ENCODE results near the gene HOTAIR.

HOTAIR gene

GRCh38 chr12:53963005-53963404 lies 11.7 kb downstream of the HOTAIR start:
- no peak for DNase-seq (ENCODE audit: low read depth)
- in situ Hi-C loops (cut with HindIII; ENCODE audit: low sequenced_read_pairs), result no loop called here
- H3K4me3 ChIP-seq (ENCODE audit: low read depth, low read length), result no peak overlapping the region
- TF ChIP-seq, protein P1, sequence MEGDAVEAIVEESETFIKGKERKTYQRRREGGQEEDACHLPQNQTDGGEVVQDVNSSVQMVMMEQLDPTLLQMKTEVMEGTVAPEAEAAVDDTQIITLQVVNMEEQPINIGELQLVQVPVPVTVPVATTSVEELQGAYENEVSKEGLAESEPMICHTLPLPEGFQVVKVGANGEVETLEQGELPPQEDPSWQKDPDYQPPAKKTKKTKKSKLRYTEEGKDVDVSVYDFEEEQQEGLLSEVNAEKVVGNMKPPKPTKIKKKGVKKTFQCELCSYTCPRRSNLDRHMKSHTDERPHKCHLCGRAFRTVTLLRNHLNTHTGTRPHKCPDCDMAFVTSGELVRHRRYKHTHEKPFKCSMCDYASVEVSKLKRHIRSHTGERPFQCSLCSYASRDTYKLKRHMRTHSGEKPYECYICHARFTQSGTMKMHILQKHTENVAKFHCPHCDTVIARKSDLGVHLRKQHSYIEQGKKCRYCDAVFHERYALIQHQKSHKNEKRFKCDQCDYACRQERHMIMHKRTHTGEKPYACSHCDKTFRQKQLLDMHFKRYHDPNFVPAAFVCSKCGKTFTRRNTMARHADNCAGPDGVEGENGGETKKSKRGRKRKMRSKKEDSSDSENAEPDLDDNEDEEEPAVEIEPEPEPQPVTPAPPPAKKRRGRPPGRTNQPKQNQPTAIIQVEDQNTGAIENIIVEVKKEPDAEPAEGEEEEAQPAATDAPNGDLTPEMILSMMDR (IDR thresholded peaks at IDR 0.05; ENCODE audit: low read depth, low read length, missing control alignments), result no peak

DNA sequence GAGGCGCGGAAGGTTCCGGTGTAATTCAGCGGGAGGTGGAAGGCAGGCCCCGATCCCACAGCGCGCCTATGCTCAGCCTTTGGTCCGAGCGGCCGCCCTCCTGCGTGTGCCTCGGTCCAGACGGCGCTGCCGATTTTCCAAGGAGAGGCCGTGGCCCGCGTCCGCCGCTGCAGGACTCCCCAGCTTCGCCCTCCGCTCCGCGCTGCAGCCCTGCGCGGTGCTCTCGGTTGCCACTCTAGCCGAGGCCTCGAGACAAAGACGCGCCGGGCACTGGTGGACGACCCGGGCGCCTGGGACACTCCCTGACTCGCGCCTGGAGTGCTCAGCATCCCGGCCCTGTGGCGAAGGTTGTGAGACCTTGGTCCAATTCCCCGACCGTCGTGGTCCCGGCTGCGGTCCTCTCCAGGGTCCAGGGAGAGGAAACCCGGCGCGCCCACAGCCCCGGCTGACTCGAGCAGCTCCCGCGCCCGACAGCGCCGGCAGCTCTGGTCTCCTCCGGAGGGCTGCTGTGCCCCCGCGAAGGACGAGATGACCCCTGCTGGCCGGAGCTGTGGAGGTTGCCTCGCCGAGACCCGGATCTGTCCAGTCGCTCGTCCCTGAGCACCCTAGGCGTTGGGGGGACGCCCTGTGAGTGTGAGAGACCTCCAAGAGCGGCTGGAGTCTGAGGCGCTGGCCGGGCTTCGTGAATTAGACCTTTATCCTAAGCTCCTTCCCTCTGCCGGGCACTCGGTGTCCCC lies 13.6 kb downstream of the HOTAIR start:
- in situ Hi-C loops (cut with HindIII; ENCODE audit: low sequenced_read_pairs), result no loop called here
- DNase-seq (ENCODE audit: low read depth), result no peak
- TF ChIP-seq, protein P1 (IDR thresholded peaks at IDR 0.05; ENCODE audit: low read depth, low read length, missing control alignments), result no peak
- no peak overlapping the region for H3K4me3 ChIP-seq (ENCODE audit: low read depth, low read length)

DNA sequence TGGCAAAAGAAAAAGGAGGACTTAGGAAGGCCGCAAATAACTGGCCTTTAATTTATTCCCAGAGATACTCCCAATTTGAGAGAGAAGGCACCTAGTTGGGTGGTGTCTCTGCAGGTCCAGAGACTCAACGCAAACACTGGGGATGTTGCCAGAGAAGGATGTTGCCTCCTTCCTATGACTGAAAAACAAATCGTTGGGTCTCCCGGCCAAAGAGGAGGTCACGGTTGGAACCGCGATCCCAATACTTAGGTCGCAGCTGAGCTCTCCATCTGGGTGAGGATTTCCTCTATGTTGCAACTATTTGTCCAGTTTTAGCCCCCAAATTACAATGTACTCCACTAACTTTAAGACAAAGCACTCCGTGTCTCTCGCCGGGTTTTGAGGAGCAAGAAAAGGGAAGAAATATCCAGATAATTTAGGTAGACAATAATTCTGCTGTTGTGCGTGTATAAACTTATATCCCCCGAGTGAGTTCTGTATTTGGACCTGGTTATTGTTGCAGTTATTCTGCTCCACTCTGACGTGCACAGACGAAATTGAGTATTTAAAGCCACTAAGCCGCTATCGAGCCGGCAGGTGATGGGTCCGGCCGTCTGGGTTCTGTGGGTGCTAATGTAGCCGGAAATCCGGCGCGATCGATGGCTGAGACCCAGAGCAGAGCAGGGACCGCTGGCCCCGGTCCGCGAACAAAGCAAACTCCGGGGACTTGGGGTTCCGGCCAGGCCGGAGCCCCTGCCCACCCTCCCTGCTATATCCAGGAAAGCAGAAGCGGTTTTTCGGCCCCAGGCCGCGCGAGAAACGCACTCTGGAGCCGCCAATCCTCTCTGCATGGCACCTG lies 14.3 kb downstream of the HOTAIR start:
- in situ Hi-C loops (cut with HindIII; ENCODE audit: low sequenced_read_pairs), result no loop called here
- TF ChIP-seq, protein P1 (IDR thresholded peaks at IDR 0.05; ENCODE audit: low read depth, low read length, missing control alignments), result no peak
- no peak overlapping the region for H3K4me3 ChIP-seq (ENCODE audit: low read depth, low read length)
- no peak for DNase-seq (ENCODE audit: low read depth)

DNA sequence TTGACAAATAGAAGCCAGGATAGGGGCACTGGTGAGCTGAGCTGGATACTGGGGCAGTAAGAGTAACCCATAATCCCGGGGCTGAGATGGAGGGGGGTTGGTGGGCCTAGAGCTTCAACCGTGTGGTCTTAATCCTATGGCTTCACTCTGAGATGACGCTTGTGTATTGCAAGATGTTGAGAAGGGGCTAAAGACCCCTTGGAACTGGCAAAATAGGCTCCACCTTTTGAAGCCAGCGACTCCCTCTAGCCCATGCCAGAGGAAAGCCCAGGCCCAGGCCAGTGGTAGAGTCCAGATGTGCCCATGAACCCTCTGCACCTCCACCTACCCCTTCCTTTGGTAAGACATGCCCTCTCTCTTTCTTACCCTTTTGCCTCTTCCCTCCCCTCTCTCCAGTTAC lies 15.4 kb downstream of the HOTAIR start:
- DNase-seq (ENCODE audit: low read depth), result no peak
- H3K4me3 ChIP-seq (ENCODE audit: low read depth, low read length), result no peak overlapping the region
- in situ Hi-C loops (cut with HindIII; ENCODE audit: low sequenced_read_pairs), result no loop called here
- TF ChIP-seq, protein P1 (IDR thresholded peaks at IDR 0.05; ENCODE audit: low read depth, low read length, missing control alignments), result no peak

GRCh38 chr12:53958128-53958527 lies 16.6 kb downstream of the HOTAIR start:
- DNase-seq (ENCODE audit: low read depth), result no peak
- no peak overlapping the region for H3K4me3 ChIP-seq (ENCODE audit: low read depth, low read length)
- TF ChIP-seq, protein P1 (IDR thresholded peaks at IDR 0.05; ENCODE audit: low read depth, low read length, missing control alignments), result no peak
- in situ Hi-C loops (cut with HindIII; ENCODE audit: low sequenced_read_pairs), result no loop called here

GRCh38 chr12:53956914-53957536 lies 17.7 kb downstream of the HOTAIR start:
- no peak overlapping the region for H3K4me3 ChIP-seq (ENCODE audit: low read depth, low read length)
- DNase-seq (ENCODE audit: low read depth), result no peak
- TF ChIP-seq, protein P1 (IDR thresholded peaks at IDR 0.05; ENCODE audit: low read depth, low read length, missing control alignments), result no peak
- in situ Hi-C loops (cut with HindIII; ENCODE audit: low sequenced_read_pairs), result no loop called here
